HL-60 (cell line): ENCODE measurements around the gene MYLK3.

Source experiments
- DNase-seq, 2 experiments: peaks; one replicate each; pipeline ENCODE4 v3.0.0-alpha.2; 2010 to 2020; ENCODE audit warnings: low read depth in 1 of 2, low spot score in 1 of 2
- H3K27ac ChIP-seq: fragments of 250-450 bp; sonication (Bioruptor Pico); replicated peaks from 2 replicates; pipeline ENCODE4 v1.5.1; 2020; ENCODE audit warnings: mild to moderate bottlenecking, moderate library complexity
- H3K27me3 ChIP-seq: fragments of 250-450 bp; sonication (Bioruptor Pico); 2 replicates; pipeline ENCODE4 v1.5.1; 2021; ENCODE audit warnings: mild to moderate bottlenecking, moderate library complexity; ENCODE audit not compliant: insufficient read depth, poor library complexity, severe bottlenecking
- H3K4me3 ChIP-seq: replicated peaks from 2 replicates; pipeline ENCODE4 v1.5.1; 2011; ENCODE audit warnings: mild to moderate bottlenecking, control low read depth, low read length; ENCODE audit not compliant: insufficient read depth
- GABPA ChIP-seq: IDR thresholded peaks from 2 replicates; pipeline ENCODE4 v1.6.1; 2012; ENCODE audit warnings: low read depth
- POLR2AphosphoS5 ChIP-seq: IDR thresholded peaks from 2 replicates; pipeline ENCODE4 v1.6.1; 2012; ENCODE audit warnings: low read depth
- SPI1 ChIP-seq: IDR thresholded peaks from 2 replicates; pipeline ENCODE4 v1.6.1; 2012; ENCODE audit warnings: low read depth, mild to moderate bottlenecking, borderline replicate concordance
- TF ChIP-seq, protein P1 (sequence below): IDR thresholded peaks from one replicate; pipeline ENCODE4 v1.5.1; 2011; ENCODE audit warnings: low read length, control low read depth, inconsistent platforms; ENCODE audit not compliant: insufficient read depth
- TF ChIP-seq, protein P2 (sequence below): IDR thresholded peaks from 2 replicates; pipeline ENCODE4 v1.6.1; 2012; ENCODE audit warnings: low read depth; ENCODE audit not compliant: insufficient replicate concordance

MYLK3 gene

DNA sequence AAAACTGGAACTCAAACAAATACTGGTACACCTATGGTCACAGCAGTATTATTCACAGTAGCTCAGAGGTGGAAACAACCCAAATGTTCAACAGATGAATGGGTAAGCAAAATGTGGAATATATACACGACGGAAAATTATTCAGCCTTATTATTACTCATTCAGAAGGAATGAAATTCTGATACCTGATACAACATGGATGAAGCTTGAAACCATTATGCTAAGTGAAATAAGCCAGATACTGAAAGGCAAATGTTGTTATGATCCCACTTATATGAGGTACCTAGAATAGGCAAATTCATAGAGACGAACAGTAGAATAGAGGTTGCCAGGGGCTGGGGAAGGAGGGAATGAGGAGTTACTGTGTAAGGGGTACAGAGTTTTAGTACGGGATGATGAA lies 27.1 kb upstream of the MYLK3 start:
- TF ChIP-seq, protein P1, sequence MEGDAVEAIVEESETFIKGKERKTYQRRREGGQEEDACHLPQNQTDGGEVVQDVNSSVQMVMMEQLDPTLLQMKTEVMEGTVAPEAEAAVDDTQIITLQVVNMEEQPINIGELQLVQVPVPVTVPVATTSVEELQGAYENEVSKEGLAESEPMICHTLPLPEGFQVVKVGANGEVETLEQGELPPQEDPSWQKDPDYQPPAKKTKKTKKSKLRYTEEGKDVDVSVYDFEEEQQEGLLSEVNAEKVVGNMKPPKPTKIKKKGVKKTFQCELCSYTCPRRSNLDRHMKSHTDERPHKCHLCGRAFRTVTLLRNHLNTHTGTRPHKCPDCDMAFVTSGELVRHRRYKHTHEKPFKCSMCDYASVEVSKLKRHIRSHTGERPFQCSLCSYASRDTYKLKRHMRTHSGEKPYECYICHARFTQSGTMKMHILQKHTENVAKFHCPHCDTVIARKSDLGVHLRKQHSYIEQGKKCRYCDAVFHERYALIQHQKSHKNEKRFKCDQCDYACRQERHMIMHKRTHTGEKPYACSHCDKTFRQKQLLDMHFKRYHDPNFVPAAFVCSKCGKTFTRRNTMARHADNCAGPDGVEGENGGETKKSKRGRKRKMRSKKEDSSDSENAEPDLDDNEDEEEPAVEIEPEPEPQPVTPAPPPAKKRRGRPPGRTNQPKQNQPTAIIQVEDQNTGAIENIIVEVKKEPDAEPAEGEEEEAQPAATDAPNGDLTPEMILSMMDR, result no peak
- TF ChIP-seq GABPA, result no peak
- TF ChIP-seq SPI1, result no peak
- TF ChIP-seq, protein P2, sequence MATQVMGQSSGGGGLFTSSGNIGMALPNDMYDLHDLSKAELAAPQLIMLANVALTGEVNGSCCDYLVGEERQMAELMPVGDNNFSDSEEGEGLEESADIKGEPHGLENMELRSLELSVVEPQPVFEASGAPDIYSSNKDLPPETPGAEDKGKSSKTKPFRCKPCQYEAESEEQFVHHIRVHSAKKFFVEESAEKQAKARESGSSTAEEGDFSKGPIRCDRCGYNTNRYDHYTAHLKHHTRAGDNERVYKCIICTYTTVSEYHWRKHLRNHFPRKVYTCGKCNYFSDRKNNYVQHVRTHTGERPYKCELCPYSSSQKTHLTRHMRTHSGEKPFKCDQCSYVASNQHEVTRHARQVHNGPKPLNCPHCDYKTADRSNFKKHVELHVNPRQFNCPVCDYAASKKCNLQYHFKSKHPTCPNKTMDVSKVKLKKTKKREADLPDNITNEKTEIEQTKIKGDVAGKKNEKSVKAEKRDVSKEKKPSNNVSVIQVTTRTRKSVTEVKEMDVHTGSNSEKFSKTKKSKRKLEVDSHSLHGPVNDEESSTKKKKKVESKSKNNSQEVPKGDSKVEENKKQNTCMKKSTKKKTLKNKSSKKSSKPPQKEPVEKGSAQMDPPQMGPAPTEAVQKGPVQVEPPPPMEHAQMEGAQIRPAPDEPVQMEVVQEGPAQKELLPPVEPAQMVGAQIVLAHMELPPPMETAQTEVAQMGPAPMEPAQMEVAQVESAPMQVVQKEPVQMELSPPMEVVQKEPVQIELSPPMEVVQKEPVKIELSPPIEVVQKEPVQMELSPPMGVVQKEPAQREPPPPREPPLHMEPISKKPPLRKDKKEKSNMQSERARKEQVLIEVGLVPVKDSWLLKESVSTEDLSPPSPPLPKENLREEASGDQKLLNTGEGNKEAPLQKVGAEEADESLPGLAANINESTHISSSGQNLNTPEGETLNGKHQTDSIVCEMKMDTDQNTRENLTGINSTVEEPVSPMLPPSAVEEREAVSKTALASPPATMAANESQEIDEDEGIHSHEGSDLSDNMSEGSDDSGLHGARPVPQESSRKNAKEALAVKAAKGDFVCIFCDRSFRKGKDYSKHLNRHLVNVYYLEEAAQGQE, result no peak
- TF ChIP-seq POLR2AphosphoS5, result no peak
- Histone ChIP-seq H3K4me3 (no peak overlapping the region), H3K27me3 (no peaks in the 10 kb centered on the region), H3K27ac (no peak overlapping the region)
- DNase-seq, result no peak

DNA sequence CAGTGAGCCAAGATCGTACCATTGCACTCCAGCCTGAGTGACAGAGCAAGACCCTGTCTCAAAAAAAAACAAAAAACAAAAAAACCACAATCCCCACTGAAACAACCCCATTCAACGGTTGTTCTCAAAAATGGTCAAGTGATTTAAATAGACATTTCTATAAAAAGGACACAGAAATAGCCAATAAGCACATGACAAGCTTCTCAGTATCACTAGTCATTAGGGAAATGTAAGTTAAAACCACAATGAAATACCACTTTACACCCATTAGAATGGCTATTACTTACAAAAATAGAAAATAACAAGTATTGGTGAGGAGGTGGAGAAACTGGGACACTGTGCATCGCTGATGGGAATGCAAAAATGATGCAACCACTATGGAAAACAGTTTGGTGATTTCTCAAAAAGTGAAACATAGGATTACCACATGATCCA lies 26.6 kb upstream of the MYLK3 start:
- no peak overlapping the region for H3K27ac ChIP-seq
- H3K4me3 ChIP-seq, result no peak overlapping the region
- DNase-seq, result no peak
- no peaks in the 10 kb centered on the region for H3K27me3 ChIP-seq
- TF ChIP-seq SPI1, result no peak
- TF ChIP-seq GABPA, result no peak
- TF ChIP-seq, protein P1, result no peak
- TF ChIP-seq, protein P2, result no peak

DNA sequence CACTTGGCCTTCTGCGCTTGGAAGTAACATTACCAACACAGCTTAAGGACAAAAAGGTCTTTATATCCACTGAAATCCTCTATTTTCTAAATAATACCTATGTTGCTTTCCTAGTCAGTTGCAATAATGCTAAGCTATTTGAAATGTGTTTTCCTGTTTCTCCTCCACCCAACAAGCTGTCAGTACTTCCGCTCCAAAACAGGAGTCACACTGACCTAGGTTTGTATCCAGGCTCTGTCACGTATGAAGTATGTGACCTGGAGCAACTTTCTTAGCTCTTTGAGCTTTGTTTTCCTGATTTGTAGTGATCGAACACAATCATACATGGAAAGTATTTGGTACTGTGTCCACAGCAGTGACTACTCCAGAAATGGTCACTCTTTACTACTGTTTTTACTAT lies 24.3 kb upstream of the MYLK3 start:
- TF ChIP-seq SPI1, result no peak
- no peak for TF ChIP-seq POLR2AphosphoS5
- TF ChIP-seq GABPA, result no peak
- TF ChIP-seq, protein P2, result no peak
- TF ChIP-seq, protein P1, result no peak

More for the DNA sequence above, 24.3 kb upstream of the MYLK3 start:
- Histone ChIP-seq H3K4me3 (no peak overlapping the region), H3K27ac (no peak overlapping the region), H3K27me3 (no peaks in the 10 kb centered on the region)
- no peak for DNase-seq
